Measurements from ENCODE around the gene CYBA. TPM values are rescaled to one million over a fixed set of nuclear protein-coding genes. Genes with fewer than 3 reads are reported as not detected.

The CYBA gene
- total RNA-seq, 1 donor from 2014 or later, result 188 TPM

GRCh38 chr16:88694221-88695087 is 43.6 kb upstream of the CYBA start:
- Histone ChIP-seq H3K4me3 (no peak overlapping the region), H3K36me3 (peaks cover 0 to 27% of the 10 kb centered on the region in 2 donors), H3K4me1 (no peaks in the 10 kb centered on the region), H3K27me3 (no peaks in the 10 kb centered on the region), H3K9me3 (no peaks in the 10 kb centered on the region), H3K27ac (no peak overlapping the region)
- TF ChIP-seq POLR2AphosphoS5 (IDR thresholded peaks at IDR 0.05; ENCODE audit: insufficient read depth in 1 of 2, low read depth in 1 of 2) (no peak), CTCF (IDR thresholded peaks at IDR 0.05) (no peak), POLR2A (IDR thresholded peaks at IDR 0.05) (no peak)
- intact Hi-C loops (cut with DNase I), result no loop called here
- no peak for DNase-seq (ENCODE audit: extremely low spot score in 2 of 2)

DNA sequence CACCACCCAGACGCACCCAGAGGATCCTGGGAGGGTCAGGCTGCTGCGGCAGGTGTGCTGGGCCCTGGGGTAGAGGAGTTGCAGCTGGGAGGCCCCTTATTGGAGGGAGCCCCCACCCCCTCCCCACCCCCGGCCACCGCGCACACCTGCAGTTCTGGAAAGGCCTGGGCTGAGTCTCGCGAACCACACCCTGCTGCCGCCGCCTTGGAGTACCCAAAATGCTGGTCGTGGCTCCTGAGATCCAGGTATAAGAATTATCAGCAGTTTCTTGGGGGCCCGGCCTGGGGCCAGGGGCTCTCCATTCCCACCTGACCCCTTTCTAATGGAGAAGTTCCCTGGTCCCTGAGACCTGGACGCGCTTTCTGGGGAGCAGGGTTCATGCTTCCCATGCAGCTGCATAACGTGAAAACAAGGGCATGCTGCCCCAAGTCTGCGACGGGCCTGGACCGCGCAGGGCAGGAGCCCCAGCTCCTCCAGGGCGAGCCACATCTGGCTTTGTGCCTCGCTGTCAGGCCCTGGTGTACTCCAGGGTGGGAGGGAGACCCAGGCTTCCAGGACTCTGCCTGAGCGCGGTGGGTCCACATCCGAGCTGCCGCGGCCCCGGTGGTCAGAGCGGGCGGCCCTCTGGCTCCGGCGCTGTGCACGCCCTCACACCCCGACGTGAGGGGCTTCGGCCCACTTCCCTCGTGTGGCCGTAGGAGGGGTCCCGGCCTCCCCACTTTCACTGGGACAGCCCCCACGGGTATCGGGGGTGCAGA is 42.7 kb upstream of the CYBA start:
- DNase-seq (ENCODE audit: extremely low spot score in 2 of 2), result no peak
- TF ChIP-seq POLR2AphosphoS5 (IDR thresholded peaks at IDR 0.05; ENCODE audit: insufficient read depth in 1 of 2, low read depth in 1 of 2) (no peak), POLR2A (IDR thresholded peaks at IDR 0.05) (no peak), CTCF (IDR thresholded peaks at IDR 0.05) (no peak)
- intact Hi-C loops (cut with DNase I), result no loop called here
- Histone ChIP-seq H3K4me1 (no peaks in the 10 kb centered on the region), H3K36me3 (peaks cover 0 to 19% of the 10 kb centered on the region in 2 donors), H3K27ac (no peak overlapping the region), H3K4me3 (no peak overlapping the region), H3K9me3 (no peaks in the 10 kb centered on the region), H3K27me3 (no peaks in the 10 kb centered on the region)

DNA sequence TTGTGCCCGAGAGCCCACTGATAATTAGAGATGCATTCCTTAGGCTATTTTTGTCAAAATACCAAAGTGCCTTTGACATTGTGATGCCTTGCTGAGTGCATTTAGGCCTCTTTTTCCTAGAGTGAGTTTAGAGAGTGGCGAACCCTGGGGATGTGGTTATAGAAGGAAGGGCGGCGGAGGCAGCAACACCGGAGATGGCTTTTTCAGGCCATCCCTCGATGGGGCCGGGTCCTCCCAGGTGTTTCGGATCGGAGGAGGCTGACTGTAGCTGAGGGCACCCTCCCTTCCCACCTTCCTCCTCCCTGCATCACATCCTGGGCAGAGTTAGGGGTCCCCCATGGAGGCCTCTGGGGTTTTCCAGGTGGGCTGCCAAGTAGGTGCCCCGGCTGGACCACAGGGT is 42.0 kb upstream of the CYBA start:
- no peak for DNase-seq (ENCODE audit: extremely low spot score in 2 of 2)
- intact Hi-C loops (cut with DNase I), result no loop called here
- H3K4me1 ChIP-seq, result no peaks in the 10 kb centered on the region
- H3K36me3 ChIP-seq, result peaks cover 0 to 13% of the 10 kb centered on the region in 2 donors
- TF ChIP-seq CTCF (IDR thresholded peaks at IDR 0.05), result no peak
- no peak for TF ChIP-seq POLR2AphosphoS5 (IDR thresholded peaks at IDR 0.05; ENCODE audit: insufficient read depth in 1 of 2, low read depth in 1 of 2)
- no peak for TF ChIP-seq POLR2A (IDR thresholded peaks at IDR 0.05)
- H3K9me3 ChIP-seq, result no peaks in the 10 kb centered on the region
- H3K4me3 ChIP-seq, result no peak overlapping the region
- H3K27ac ChIP-seq, result no peak overlapping the region
- no peaks in the 10 kb centered on the region for H3K27me3 ChIP-seq

DNA sequence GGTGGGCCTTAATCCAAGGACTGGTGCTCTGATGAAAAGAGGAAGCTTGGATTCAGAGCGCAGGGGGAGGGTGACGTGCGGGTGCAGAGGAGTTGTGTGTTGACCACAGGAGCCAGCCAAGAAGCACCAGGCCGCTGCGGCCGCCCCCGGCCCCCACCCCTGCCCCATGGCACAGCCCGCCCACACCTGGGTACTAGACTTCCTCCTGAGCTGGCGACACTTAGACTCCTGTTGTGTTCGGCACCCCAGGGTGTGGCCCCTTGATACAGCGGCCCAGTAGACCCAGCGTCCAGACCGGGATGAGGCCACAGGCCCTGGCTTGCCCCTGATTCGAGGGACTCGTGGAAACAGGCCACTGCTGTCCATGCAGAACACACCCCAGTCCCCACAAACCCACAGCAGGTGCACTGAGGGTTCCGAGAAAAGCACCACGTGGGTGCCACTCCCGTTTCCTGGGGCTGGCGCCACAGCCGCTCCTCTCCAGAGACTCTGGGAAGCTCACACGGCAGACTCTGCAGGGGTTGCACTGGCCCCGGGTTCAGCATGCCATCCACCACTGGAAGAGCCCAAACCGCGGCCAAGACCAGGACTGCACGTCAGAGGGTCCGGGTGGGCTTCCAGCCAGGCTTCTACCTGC is 41.2 kb upstream of the CYBA start:
- no peaks in the 10 kb centered on the region for H3K27me3 ChIP-seq
- no peak for TF ChIP-seq POLR2A (IDR thresholded peaks at IDR 0.05)
- TF ChIP-seq CTCF (IDR thresholded peaks at IDR 0.05), result no peak
- TF ChIP-seq POLR2AphosphoS5 (IDR thresholded peaks at IDR 0.05; ENCODE audit: insufficient read depth in 1 of 2, low read depth in 1 of 2), result no peak
- intact Hi-C loops (cut with DNase I), result no loop called here
- no peaks in the 10 kb centered on the region for H3K9me3 ChIP-seq
- peaks cover under 1% of the 10 kb centered on the region for H3K4me1 ChIP-seq
- peaks cover 0 to 5% of the 10 kb centered on the region in 2 donors for H3K36me3 ChIP-seq
- no peak overlapping the region for H3K27ac ChIP-seq
- no peak overlapping the region for H3K4me3 ChIP-seq
- no peak for DNase-seq (ENCODE audit: extremely low spot score in 2 of 2)
